Activated CD8-positive, alpha-beta memory T cell treated with anti-CD3 and anti-CD28 coated beads, Interleukin-2, amount 10 ng/mL, durations not matched to agents 7 days and 5 days (primary cell): ENCODE results near the gene INSM1. TPM values are rescaled to one million over a fixed set of nuclear protein-coding genes. Genes with fewer than 3 reads are reported as not detected.

ENCODE experiments used
- ATAC-seq: fragments of 150-1000 bp; cut with Tn5 transposase; one replicate; pipeline ENCODE4 v1.10.0; 2021; ENCODE audit warnings: moderate library complexity
- CTCF ChIA-PET: fragments of 350-600 bp; sonication (Branson Sonifier 250); formaldehyde crosslinking; loops from one replicate; lab custom pipeline; 2021; ENCODE audit warnings: antibody characterized with exemption; lab: Charles Lee
- DNase-seq: peaks from one replicate; pipeline ENCODE4 v3.0.0-alpha.2; 2020
- H3K27ac Mint-ChIP-seq: one replicate; pipeline ENCODE4 v1.8.0; 2021; ENCODE audit warnings: mild to moderate bottlenecking, mixed read lengths
- H3K27me3 Mint-ChIP-seq: one replicate; pipeline ENCODE4 v1.8.0; 2021; ENCODE audit warnings: mixed read lengths
- H3K36me3 Mint-ChIP-seq: one replicate; pipeline ENCODE4 v1.8.0; 2021; ENCODE audit warnings: mild to moderate bottlenecking, mixed read lengths
- H3K4me1 Mint-ChIP-seq: one replicate; pipeline ENCODE4 v1.8.0; 2021; ENCODE audit warnings: mixed read lengths
- H3K4me3 Mint-ChIP-seq: one replicate; pipeline ENCODE4 v1.8.0; 2021; ENCODE audit warnings: mild to moderate bottlenecking, moderate library complexity, mixed read lengths
- H3K9me3 Mint-ChIP-seq: one replicate; pipeline ENCODE4 v1.8.0; 2022; ENCODE audit warnings: low read depth, mixed read lengths
- total RNA-seq, 2 experiments: library from RNA; stranded (reverse); gene quantifications; one replicate each; pipeline ENCODE4 v1.2.3, GENCODE V29; 2021

Gene INSM1
- total RNA-seq, 2 experiments from 2014 or later: 0.12 TPM; not detected in 1

DNA sequence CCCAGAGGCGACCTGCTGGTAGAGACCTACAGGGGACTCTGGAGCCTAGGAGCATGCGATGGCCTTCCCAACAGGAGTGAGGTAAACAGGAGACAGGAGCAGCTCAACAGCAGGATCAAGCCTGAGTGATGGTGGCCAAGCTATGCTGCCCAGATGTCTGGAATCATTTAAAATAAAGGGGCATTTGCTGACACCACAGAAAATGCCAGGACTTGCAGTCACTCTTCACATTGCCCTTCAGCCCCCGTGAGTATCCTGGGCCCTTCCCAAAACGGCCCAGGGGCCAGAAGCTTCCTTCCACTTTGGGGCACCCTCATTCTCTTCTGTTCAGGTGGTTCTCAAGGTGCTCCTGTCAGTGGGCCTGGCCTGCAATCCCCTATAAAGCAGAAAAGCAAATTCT is 23.2 kb downstream of the INSM1 start:
- Mint-ChIP-seq H3K4me1 (no peaks in the 10 kb centered on the region), H3K9me3 (no peaks in the 10 kb centered on the region), H3K27me3 (no peaks in the 10 kb centered on the region), H3K36me3 (no peaks in the 10 kb centered on the region), H3K27ac (no peak overlapping the region), H3K4me3 (no peak overlapping the region)
- ATAC-seq: no peak
- CTCF ChIA-PET: no interaction called here
- no peak for DNase-seq

DNA sequence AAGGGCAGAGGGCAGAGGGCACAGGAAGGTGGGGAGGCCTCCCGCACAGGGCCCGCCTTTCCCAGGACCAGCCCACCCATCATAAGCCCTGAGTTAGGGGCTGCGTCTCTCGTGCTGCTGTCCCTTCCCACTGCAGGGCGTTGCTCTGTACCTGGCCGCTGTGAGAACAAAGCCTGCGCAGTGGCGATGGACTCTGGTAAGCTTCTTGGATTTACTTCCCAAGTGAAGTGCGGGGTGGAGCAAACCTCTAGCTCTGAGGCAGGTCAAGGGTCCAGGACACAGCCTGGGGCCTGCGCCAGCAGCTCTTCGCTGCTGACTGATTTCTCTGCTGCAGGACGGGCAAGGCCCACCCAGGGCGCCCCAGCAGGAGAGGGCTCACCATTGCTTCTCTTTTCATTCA is 23.9 kb downstream of the INSM1 start:
- DNase-seq: no peak
- no peak overlapping the region for H3K27ac Mint-ChIP-seq
- no peaks in the 10 kb centered on the region for H3K27me3 Mint-ChIP-seq
- ATAC-seq: no peak
- H3K4me1 Mint-ChIP-seq: no peaks in the 10 kb centered on the region
- no peaks in the 10 kb centered on the region for H3K36me3 Mint-ChIP-seq
- no peak overlapping the region for H3K4me3 Mint-ChIP-seq
- no peaks in the 10 kb centered on the region for H3K9me3 Mint-ChIP-seq
- CTCF ChIA-PET: no interaction called here

DNA sequence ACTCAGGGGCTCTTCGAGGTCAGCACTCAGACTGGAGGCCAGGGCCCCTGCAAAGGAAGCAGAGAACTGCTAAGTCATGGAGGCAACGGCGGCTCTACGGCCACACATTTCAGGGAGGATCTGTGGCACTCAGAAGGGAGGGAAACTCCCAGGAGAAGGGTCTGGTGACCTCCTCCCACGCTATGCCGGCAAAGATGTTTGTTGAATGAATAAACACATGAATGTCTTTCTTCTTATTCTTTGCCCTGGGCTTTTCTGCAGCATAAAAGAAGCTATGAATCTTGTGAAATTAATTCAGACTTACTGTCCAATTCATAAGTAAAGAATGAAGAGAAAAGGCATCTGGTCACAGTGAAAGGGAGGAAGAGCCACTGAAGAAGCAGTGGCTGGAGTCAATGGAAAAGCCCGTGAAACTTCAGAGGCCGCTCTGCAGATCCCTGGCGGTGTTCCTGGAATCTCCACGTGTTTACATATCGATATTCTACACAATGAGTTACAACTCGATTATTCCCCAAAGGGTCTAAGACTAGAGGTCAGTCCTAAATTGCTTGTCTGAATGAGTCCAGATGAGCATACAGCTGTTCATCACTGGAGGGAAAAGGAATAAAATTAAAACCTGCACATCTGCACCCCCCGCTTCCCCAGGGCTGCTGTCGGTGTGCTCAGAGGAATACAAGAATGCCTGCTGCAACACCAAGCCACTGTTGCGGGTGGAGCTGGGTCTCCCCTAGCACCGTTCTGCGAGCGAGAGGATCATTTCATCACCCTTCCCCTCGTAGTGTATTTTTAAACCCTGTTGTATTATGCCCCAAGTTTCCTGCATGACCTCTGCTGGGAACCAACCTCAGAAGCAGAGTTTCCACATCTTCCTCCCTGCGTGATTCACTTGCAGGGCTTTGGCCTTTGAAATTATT is 25.6 kb downstream of the INSM1 start:
- ATAC-seq: no peak
- no peaks in the 10 kb centered on the region for H3K4me1 Mint-ChIP-seq
- CTCF ChIA-PET: interaction anchor here (0.9 kb wide), 1 partner anchor 168 kb away, joined by 3 read pairs; no protein-coding TSS in a partner anchor
- H3K27ac Mint-ChIP-seq: no peak overlapping the region
- no peak for DNase-seq
- H3K36me3 Mint-ChIP-seq: no peaks in the 10 kb centered on the region
- no peak overlapping the region for H3K4me3 Mint-ChIP-seq
- H3K27me3 Mint-ChIP-seq: no peaks in the 10 kb centered on the region
- no peaks in the 10 kb centered on the region for H3K9me3 Mint-ChIP-seq

DNA sequence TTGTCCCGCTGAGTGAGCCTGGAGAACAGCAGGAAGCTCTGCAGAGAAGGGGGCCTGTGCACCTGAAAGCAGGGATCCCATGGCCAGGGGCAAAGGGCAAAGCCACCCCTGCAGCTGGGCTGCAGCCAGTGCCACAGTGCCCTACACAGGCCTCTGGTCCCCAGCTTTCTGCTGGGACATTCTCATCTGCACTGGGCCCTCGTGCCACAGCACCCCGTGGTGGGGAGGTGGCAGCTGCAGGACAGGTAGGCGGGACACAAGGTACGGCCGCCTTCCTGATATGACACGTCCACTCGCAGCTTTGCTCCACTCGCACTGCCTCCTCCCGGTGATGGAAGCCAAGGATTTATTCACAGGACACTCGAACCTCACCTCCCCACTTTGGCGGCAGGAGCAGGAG is 27.2 kb downstream of the INSM1 start:
- Mint-ChIP-seq H3K36me3 (no peaks in the 10 kb centered on the region), H3K4me3 (no peak overlapping the region), H3K27me3 (no peaks in the 10 kb centered on the region), H3K4me1 (no peaks in the 10 kb centered on the region), H3K9me3 (no peaks in the 10 kb centered on the region), H3K27ac (no peak overlapping the region)
- DNase-seq (no peak), ATAC-seq (no peak)
- CTCF ChIA-PET: no interaction called here

DNA sequence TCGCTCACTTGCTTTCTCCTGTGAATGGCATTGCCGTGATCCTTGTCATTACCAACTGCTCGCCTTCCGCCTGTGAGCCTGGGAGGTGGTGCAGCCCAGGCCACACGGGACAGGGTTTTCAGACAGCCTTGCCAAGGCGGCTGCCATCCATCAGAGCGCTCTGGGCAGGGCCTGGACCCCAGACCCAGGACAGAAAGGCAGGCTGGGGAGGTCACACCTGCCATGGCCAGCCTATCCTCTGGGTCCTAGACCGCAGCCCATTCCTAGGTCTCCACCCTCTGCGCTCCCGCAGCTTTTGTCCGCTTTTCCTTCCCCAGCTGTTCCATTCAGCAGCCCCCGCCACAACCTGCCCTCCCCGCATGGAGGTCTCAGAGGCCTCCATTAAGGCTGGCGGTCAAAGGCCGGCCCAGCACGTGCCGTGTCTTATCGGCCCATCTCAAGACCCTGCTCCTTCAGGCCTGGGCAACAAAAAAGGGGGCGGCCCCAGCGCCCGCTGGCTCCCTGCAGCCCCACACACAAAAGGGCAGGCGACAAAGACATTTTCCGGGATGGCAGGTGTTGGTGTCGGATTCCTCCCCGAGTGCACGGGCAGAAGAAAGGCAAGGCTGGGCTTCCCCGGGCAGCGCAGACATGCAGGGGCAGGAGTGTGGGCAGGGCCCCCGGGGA is 28.1 kb downstream of the INSM1 start:
- Mint-ChIP-seq H3K4me1 (no peaks in the 10 kb centered on the region), H3K4me3 (no peak overlapping the region), H3K27ac (no peak overlapping the region), H3K36me3 (no peaks in the 10 kb centered on the region), H3K9me3 (no peaks in the 10 kb centered on the region), H3K27me3 (no peaks in the 10 kb centered on the region)
- DNase-seq (no peak), ATAC-seq (no peak)
- CTCF ChIA-PET: no interaction called here

DNA sequence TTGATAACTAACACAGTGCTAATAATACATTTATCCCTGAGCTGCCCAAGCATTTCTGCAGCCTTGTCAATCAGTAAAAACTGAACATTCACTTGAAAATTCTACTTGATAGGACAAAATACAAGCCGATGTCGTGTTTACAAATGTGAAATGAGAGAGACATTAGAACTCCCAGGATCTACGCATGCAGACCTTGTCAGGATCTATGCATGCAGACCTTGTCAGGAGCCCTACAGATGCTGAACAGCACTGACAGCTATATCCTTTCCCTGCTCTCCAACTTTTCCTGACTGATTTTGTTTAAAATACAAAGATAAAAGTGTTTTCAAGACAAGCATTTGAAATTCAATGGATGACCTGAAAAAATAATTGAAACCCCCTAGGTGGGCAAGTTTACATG is 28.9 kb downstream of the INSM1 start:
- no peaks in the 10 kb centered on the region for H3K4me1 Mint-ChIP-seq
- no peaks in the 10 kb centered on the region for H3K36me3 Mint-ChIP-seq
- H3K4me3 Mint-ChIP-seq: no peak overlapping the region
- H3K27me3 Mint-ChIP-seq: no peaks in the 10 kb centered on the region
- H3K9me3 Mint-ChIP-seq: no peaks in the 10 kb centered on the region
- ATAC-seq (no peak), DNase-seq (no peak)
- CTCF ChIA-PET: no interaction called here
- H3K27ac Mint-ChIP-seq: no peak overlapping the region

DNA sequence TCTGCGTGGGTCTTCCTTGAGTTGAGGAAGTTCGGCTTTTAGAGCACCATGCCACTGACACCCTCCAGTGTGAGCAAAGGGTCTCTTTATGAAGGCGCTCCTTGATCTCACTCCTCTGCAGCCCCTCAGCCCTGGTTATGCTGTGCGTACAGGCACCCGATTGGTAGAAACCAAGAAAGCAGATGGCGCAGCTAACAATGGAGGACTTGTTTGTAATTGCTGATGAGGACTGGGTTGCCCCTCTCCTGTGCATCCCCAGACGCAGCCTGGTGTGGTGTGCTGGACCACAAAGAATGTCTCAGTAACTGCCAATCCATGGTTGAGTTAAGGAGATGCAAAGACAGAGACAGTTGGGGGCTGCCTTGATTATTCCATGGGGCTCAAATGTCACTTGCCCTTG is 30.2 kb downstream of the INSM1 start:
- H3K4me3 Mint-ChIP-seq: no peak overlapping the region
- no peak overlapping the region for H3K27ac Mint-ChIP-seq
- CTCF ChIA-PET: no interaction called here

DNA sequence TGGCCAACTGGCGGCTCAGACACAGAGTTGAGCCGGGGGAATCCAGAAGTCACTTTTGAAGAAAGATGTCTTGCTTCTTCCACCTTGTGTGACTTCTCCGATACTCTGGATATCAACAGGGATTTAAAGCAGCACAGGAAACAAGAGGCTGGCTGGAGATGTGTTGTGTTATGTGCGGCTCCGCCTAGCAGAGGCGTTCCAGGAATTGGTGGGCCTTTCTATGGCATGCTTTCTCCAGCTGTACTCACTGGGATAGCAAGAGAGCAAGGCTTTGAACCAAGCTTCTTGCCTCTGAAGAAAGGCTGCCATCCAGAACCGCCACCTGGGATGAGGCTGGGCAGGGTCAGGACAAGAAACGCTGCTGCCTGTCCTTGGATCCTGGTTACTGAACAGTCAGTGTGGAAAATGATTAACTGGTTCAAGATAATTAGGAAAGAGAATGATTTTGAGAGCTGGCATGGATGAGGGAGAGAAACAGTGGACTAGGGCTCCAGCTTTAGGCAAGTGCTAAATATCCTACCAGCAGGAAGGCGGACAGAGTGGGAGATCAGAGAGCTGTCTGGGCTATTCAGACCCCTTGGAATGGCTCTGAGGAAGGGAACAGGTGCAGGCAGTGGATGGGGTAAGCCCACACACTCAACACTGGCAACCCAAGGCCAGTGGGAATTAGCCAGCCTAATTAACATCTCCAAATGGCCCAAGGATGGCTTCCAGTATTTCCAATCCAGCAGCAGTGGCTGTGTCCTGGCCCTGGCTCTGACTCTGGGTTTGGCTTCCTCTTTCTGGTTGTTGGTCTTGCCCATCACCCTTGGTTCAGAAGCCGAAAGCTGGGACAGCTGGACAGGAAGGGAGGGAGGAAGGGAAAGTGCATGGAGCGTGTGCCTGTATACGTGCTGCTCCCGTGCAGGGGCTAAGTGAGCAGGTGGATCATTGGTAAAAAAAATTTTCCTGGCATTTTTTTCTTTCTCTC is 31.9 kb downstream of the INSM1 start:
- H3K9me3 Mint-ChIP-seq: no peaks in the 10 kb centered on the region
- H3K27ac Mint-ChIP-seq: no peak overlapping the region
- no peak overlapping the region for H3K4me3 Mint-ChIP-seq
- CTCF ChIA-PET: no interaction called here
- H3K27me3 Mint-ChIP-seq: no peaks in the 10 kb centered on the region
- no peaks in the 10 kb centered on the region for H3K36me3 Mint-ChIP-seq
- DNase-seq (no peak), ATAC-seq (no peak)
- H3K4me1 Mint-ChIP-seq: peaks cover under 1% of the 10 kb centered on the region

More for the DNA sequence above, 30.2 kb downstream of the INSM1 start:
- Mint-ChIP-seq H3K36me3 (no peaks in the 10 kb centered on the region), H3K4me1 (no peaks in the 10 kb centered on the region), H3K9me3 (no peaks in the 10 kb centered on the region), H3K27me3 (no peaks in the 10 kb centered on the region)
- no peak for DNase-seq
- no peak for ATAC-seq

DNA sequence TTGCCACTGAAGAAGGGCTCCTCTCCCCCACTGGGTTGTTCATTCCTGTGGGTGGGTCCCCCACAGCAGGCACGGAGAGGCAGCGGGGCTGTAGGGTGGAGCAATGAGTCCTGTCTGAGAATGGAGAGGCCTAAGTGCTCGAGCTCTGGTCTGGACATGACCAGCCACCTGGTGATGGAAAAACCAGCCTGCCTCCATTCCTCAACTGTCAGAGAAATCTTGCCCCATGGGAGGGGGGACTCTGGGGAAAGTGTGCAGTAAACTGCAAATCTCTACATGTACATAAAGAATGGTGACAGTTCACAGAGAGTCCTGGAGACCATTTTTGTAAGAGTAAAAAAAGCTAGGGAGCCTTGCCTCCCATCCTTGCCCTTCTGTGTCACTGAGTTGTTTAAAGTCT is 34.1 kb downstream of the INSM1 start:
- no peak for DNase-seq
- H3K36me3 Mint-ChIP-seq: no peaks in the 10 kb centered on the region
- H3K27ac Mint-ChIP-seq: no peak overlapping the region
- ATAC-seq: no peak
- no peaks in the 10 kb centered on the region for H3K27me3 Mint-ChIP-seq
- H3K4me3 Mint-ChIP-seq: no peak overlapping the region
- H3K4me1 Mint-ChIP-seq: peaks cover 2% of the 10 kb centered on the region
- CTCF ChIA-PET: no interaction called here
- no peaks in the 10 kb centered on the region for H3K9me3 Mint-ChIP-seq

DNA sequence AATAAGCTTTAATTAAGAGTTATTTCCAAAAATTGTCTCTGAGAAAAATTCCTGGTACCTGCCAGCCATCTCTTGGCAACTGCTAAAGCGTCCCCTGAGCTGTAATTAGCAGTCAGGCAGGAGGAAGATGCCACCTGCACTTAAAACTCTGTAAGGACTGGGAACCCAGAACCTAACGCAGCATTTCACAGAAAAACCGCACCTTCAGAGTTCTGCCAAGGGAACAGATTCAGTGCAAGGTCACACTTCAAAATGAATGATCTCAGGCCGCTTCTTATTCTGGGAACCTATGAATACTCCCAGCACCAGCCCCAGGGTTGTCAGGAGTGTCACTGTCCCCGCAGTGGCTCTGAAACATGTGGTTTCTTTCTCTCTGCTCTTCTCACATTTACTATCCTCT is 36.7 kb downstream of the INSM1 start:
- no peak for ATAC-seq
- Mint-ChIP-seq H3K9me3 (no peaks in the 10 kb centered on the region), H3K4me1 (peaks cover 2% of the 10 kb centered on the region), H3K4me3 (no peak overlapping the region), H3K27me3 (no peaks in the 10 kb centered on the region), H3K36me3 (no peaks in the 10 kb centered on the region), H3K27ac (no peak overlapping the region)
- CTCF ChIA-PET: no interaction called here
- DNase-seq: no peak

DNA sequence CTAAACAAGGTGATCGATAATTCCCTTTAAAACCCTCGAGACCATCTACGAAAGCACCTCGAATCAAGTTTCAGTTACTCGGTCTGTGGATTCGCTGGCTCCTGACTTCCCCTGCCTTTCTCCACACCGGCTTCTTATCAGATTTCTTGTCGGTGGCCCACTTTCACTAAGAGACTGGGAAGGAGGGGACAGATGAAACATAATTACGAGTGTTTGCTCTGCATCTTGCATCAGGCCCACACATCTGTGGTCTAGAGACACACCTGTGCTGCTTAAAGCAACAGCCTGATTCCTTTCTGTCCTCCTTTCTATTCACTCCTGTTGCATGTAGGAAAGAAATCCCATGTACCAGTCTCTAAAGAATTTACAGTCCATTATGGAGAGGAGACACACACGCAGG is 37.7 kb downstream of the INSM1 start:
- no peak overlapping the region for H3K27ac Mint-ChIP-seq
- no peaks in the 10 kb centered on the region for H3K27me3 Mint-ChIP-seq
- H3K9me3 Mint-ChIP-seq: no peaks in the 10 kb centered on the region

DNA sequence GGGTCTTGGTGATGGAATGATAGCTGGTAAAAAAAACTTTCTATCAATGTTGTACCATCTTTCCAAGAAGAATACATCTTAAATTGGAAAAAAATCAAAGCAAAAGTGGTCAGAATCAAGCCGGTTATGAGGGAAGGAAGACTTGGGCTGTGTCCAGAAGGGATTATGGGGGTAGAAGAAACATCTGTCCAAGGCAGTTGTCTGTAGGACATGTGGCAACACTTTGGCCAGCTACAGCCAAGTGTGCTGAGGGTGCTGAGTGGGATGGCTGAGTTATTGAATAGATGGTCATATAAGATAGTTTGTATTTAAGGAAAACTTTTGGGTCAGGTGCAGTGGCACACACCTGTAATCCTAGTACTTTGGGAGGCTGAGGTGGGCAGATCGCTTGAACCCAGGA is 38.4 kb downstream of the INSM1 start:
- Mint-ChIP-seq H3K27me3 (no peaks in the 10 kb centered on the region), H3K9me3 (no peaks in the 10 kb centered on the region), H3K36me3 (no peaks in the 10 kb centered on the region), H3K4me1 (peaks cover 2% of the 10 kb centered on the region), H3K27ac (no peak overlapping the region), H3K4me3 (no peak overlapping the region)
- CTCF ChIA-PET: no interaction called here
- no peak for DNase-seq
- ATAC-seq: no peak

More for the DNA sequence above, 37.7 kb downstream of the INSM1 start:
- Mint-ChIP-seq H3K4me1 (peaks cover 2% of the 10 kb centered on the region), H3K4me3 (no peak overlapping the region), H3K36me3 (no peaks in the 10 kb centered on the region)
- no peak for DNase-seq
- CTCF ChIA-PET: no interaction called here
- ATAC-seq: no peak
